CD4-positive, alpha-beta T cell treated with Interleukin-17A for 1 hour (primary cell): ENCODE data around the gene GCK.
"Not testable (repeated sequence)": the region's sequence is repeated elsewhere in the genome, so short reads cannot be mapped to it uniquely, and the experiment has no call there.

Experiments used
- DNase-seq: peaks from one replicate; pipeline ENCODE4 v3.0.0-alpha.2; 2020

The GCK gene

DNA sequence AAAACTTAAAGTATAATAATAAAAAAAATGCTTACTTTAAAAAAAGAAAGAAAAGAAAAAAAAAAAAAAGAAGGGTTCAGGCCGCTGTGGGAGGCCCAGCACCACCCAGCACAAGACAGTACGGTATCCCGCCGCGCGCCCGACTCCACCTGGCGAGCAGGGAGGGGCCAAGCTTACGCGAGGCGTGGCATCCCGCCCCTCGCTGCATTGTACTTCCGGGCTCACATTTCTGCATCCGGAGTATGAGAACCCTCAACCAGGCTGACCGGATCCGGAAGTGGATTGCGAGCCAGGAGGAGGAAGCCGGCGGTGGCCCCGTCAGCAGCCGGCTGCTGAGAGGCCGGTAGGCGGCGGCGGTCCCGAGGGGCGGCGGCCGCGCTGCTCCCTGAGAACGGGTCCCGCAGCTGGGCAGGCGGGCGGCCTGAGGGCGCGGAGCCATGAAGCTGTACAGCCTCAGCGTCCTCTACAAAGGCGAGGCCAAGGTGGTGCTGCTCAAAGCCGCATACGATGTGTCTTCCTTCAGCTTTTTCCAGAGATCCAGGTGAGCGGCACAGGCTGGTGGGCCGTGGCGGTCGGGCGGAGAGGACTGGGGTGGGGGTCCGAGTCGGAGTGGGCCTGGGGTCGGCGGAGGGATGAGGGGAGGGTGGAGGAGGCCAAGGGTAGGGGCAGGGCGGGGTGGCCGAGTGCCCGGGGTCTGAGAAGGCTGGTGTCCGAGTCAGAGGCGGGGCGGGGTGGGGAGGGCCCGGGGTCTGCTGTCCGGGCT is 11.6 kb upstream of the GCK start, which contains the start of gene YKT6:
YKT6 (plus strand) TSS at position 280 of the 763 bp plus-strand sequence; CDS start at position 438, 158 bp downstream.
- peak; percentile 95 for DNase-seq

DNA sequence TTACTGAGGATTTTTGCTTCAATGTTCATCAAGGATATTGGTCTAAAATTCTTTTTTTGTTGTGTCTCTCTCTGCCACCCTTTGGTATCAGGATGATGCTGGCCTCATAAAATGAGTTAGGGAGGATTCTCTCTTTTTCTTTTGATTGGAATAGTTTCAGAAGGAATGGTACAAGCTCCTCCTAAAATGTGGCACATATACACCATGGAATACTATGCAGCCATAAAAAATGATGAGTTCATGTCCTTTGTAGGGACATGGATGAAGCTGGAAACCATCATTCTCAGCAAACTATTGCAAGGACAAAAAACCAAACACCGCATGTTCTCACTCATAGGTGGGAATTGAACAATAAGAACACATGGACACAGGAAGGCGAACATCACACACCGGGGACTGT is 10.9 kb upstream of the GCK start:
- DNase-seq: not testable (repeated sequence)

DNA sequence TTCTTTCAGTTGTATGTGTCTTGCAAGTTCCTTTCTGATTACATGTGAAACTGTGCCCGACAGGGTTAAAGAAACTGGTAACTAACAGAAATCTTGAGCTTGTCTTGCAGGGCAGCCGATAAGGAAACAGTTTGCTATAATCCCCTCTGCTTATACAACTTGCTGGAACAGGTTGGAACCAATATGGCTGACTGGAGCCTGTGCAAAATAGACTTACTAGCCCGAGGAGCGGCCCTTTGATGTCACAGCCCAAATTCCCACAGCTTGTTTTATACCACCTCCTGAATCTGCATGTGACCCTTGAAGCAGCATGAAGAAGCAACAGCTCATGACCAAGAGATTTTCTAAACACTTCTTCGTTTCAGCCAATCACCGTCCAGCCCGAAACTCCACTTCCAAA is 8.2 kb upstream of the GCK start:
- DNase-seq: no peak

DNA sequence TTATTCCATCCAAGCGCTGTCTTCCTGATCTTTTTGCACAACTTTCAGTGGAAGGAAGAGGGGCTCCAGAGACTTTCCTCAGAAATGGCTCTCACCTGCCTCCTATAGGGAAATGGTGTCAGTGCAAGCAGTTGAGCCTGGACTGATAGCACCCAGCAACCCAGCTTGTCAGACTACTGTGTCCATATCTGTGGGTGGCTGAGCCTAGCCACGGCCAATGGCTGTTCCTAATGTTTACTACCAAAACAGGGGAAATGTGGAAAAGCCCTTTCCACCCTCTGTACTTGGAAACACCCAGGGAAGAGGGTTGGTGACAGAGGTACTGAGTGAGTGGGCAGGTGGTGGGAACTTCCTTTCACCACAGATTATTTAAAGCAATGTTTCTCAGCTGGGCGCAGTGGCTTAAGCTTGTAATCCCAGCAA is 7.2 kb upstream of the GCK start:
- peak; percentile 39 for DNase-seq

GRCh38 chr7:44195889-44196288 is 6.7 kb upstream of the GCK start:
- no peak for DNase-seq

DNA sequence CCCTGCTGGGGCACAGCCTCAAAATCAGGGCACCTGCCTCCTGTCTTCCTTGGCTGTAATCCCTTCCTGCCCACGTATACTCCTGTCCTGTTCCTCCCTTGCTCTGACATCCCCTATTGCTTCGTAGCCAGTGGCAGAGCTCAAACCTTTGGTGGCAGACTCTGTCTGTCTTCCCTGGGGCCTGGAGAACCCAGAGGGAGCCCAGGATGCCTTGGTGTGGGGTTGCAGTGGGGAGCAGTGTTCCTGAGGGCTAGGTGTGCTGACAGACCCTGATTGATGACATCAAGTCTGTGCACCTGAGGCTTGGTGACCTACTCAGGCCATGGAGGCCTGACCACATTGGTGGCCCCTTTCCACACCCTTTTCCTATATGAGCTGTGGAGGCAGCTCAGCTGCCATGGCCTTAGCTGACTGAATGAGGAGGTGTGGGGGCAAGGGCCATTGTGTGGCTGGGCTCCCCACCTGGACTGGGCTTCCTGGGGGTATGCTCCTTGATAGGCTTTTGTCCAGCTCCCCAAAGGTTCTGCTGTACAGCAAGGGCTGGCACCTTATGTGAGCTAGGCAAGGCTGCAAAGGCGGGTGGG is 5.4 kb upstream of the GCK start:
- no peak for DNase-seq

DNA sequence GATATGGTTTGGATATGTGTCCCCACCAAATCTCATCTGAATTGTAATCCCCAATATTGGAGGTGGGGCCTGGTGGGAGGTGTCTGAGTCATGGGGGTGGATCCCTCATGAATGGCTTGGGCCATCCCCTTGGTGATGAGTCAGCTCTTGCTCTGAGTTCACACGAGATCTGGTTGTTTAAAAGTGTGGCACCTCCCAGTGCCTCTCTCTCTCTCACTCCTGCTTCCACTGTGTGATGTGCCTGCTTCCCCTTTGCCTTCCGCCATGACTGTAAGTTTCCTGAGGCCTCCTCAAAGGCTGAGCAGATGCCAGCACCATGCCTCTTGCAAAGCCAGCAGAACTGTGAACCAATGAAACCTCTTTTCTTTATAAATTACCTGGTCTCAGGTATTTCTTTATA is 4.8 kb upstream of the GCK start:
- DNase-seq: no peak

DNA sequence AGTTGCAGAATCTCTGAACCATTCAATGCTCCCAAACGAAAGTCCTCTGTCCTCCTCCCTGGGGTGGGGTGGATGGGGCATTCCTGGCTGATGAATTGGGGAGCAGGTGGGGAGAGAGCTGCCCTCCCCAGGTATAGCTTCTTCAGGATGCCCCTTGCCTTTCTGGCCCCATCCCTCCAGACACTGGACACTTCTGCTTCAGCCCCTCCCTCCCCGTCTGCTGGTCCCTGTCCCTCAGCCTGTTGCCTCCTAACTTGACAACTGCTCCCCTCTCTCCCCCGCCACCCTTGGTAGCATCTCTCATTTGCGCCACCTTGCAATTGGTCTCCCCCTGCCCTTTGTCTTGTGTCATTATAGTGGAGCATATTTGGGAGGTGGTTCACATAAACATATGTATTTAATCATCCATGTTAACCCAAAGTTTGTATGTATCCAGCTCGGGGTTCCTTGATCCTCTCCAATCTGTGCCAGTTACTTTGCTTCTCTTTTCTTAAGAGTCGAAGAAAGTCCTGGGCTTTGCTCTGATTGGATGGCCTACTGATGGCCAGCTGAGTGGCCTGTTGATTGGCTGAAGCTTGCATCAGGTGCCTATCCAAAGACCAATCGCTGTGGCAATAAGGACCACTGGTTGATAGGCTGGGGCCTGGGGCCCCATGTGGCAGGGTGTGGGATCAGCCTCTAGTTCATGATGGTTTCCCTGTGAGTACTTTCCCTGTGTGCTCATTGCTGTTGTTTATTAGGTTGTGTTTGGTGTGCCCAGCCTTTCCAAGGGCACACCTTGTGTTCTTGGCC is 4.0 kb upstream of the GCK start:
- DNase-seq: no peak

GRCh38 chr7:44191171-44191570 is 1.9 kb upstream of the GCK start:
- DNase-seq: no peak

DNA sequence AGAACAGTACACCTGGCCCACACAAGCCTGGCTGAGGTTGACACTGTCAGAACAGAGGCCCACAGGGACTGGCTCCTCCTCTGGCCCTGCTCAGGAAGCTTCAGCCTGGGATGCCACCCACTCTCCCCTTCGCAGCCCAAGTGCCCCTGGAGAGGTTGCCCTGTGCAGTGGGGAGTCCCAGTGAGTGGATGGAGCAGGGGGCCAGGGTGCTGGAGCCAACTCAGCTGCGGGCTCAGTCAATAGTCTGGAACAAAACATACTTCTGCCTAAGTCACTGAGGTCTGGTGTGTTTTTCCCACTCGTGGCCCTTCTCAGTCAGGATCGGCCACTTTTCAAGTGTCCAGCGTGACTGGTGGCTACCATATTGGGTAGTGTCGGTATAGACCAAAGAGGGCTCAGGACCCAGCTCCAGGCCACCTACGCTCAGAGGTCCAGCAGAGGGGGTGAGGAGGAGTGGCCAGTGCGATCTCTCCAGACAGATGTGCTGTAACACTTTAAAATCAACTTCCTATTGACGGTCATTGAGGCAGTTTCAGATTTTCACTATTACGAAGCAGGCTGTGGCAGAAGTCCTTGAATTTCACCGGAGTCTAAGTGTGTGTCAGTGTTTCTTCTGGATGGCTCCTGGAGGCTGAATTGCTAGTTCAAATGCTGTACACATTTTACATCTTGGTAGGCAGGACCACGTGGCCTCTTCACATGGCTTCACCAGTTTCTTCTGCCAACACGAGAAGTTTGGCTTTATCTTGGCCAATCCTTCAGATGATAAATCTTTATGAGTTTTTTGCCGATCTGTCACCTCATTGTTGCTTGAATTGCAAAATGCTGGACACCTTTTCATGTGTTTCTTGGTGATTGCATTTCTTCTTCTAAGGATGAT is 994 bp upstream of the GCK start:
- DNase-seq: no peak

GRCh38 chr7:44188480-44189225 is 586 bp downstream of the GCK start:
- DNase-seq: no peak

DNA sequence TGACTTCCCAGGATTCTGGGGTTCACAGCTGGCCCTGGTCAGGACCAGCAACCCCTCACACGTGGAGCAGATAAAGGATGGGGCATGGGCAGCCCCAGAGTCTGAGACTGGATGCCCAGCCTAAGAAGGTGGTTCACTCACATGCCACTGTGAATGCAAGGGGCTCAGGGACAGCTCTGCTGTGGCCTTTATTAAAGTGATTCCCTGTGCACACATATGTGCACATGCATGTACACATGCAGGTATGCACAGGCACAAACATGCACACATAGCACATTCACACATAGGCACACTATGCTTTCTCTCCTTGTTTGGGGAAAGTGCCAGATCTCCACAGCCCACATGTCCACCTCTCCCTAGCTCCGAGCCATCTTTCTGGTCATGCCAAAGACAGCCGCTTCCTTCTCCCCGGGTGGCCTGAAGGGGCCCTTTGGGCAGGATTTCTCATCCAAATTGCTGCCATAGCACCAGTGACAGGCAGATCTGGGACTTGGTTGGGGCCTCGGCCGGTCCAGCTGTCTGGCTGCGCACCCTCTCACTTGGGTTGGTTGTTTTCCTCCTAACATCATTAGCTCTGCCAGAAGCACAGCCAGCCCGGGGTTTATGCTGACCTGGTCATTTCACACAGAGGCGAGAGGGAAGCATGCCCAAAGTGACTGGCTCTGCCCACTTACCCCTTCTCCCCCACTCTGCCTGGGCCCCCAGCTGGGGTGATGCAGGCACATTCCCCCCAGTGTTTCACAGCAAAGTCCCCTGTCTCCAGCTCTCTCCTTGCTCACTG is 1.4 kb downstream of the GCK start:
- no peak for DNase-seq

DNA sequence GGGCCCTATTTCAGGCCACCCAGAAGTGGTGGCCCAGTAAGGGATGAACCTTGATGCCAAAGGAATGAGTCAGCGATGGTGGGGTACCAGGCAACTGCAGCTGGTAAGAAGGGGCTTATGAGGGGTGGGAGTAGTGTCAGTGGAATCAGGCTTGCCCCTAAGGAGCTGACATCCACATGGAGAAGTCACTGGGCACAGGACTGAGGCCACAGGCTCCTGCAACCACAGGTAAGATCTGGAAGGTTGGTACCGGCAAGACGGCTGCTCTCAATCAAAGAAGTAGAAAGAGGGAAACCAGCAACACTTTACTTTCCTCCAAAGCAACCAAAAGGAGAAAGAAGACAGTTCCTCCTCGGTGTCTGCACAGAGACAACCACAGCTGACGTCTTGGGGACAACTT is 2.5 kb downstream of the GCK start:
- DNase-seq: no peak

DNA sequence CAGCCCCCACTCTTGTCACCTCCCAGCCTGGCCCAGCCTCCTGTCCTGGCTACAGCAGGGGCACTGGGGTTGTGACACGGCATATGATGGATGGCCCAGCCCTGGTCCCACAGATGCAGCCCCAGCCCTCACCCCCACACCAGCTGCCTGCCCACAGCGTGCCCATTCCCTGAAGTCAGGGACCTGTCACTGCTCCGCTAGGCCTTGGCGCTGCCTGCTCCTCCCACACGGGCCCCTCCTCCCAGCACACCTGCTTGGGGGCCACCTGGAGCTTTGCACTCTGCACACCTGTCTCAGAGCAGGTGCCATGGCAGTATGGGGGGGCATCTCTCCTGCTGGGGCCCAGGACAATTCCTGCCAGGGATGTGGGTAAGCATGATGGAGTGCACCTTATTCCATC is 3.5 kb downstream of the GCK start:
- DNase-seq: no peak

DNA sequence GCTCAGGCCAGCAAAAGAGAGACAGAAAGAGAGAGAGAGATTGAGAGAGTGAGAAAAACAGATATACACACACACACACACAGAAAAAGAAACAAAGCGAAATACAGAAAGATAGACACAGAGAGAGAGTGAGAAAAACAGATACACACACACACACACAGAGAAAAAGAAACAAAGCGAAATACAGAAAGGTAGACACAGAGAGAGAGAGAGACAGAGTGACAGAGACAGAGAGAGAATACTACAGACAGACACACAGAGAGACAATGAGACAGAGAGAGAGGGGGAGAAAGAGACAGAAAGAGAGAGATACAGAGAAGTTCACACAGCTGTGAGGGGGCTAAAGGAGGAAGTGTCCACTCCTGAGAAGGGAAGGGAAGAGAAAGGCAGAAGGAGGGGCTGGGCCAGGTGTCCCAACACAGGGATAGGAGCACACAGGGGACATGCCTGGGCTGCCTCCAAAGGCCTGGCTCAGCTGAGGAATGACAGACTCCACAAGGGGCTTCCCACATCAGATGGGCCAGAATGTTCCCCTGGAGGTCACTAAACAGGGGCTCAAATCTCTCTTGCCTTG is 4.3 kb downstream of the GCK start:
- no peak for DNase-seq

GRCh38 chr7:44184206-44184872 is 4.9 kb downstream of the GCK start:
- DNase-seq: no peak

DNA sequence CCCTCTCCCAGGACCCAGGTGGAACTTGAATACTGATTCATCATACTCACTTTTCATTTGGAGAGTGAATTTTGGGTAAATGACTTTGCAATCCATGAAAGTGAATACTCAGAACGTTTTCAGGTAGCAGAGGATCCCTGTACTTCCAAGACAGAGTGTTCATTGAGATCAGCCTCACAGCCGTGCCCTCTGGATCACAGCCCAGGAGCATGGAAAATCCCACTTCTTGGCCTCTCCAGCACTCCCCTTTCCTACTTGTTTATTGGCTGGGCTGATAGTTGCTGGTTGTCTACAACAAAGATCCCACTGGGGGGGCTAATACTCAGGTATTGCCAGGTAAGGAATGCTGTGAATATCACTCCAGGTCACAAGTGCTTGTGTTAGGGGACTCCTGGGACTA is 5.9 kb downstream of the GCK start:
- no peak for DNase-seq

GRCh38 chr7:44182827-44183226 is 6.4 kb downstream of the GCK start:
- no peak for DNase-seq

DNA sequence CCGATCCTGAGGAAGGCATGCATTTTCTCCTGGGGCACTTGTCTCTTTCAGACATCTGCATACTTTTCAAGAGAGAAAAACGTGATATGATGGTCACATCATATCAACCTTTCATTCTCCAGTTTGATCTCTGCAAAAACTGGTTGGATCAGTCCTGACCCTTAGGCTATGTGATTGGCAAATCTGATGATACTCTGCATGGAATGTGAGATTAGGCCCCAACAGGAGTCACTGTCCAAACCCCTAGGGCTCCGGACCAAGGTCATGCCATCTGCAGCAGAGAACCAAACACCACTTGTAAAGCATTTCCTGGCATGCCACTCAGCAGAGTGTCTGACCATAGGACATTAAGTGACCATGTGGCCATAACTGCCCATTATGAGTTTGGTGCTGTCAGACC is 8.6 kb downstream of the GCK start:
- no peak for DNase-seq

- DNase-seq: no peak
Measured at GRCh38 chr7:44177570-44178131, 11.6 kb downstream of the GCK start.
